Measurements from ENCODE around the gene SNX33.
"Not testable (repeated sequence)": the region's sequence is repeated elsewhere in the genome, so short reads cannot be mapped to it uniquely, and the experiment has no call there.

Gene SNX33

GRCh38 chr15:75699517-75699916 is 51.8 kb downstream of the SNX33 start:
- not testable (repeated sequence) for DNase-seq

GRCh38 chr15:75699961-75700874 is 52.5 kb downstream of the SNX33 start:
- not testable (repeated sequence) for H3K9me3 Mint-ChIP-seq; DNase-seq; H3K36me3 Mint-ChIP-seq (ENCODE audit: insufficient read depth)
- H3K27ac Mint-ChIP-seq = peak overlapping the region in 1 of 2 donors; percentile 53
- peak overlapping the region; percentile 10 to 59 for H3K4me3 Mint-ChIP-seq
- peaks cover 4 to 14% of the 10 kb centered on the region in 2 donors for H3K4me1 Mint-ChIP-seq (ENCODE audit: low read depth in 2 of 2)
- ATAC-seq (replicated peaks) = peak; percentile 75
- peaks cover 5 to 17% of the 10 kb centered on the region in 2 donors for H3K27me3 Mint-ChIP-seq

More at GRCh38 chr15:75699517-75699916, 51.8 kb downstream of the SNX33 start:
- peaks cover 10 to 19% of the 10 kb centered on the region in 2 donors for H3K4me1 Mint-ChIP-seq (ENCODE audit: low read depth in 2 of 2)
- peaks cover 5 to 24% of the 10 kb centered on the region in 2 donors for H3K27me3 Mint-ChIP-seq
- H3K4me3 Mint-ChIP-seq = peak overlapping the region; percentile 27 to 59
- H3K36me3 Mint-ChIP-seq (ENCODE audit: insufficient read depth); ATAC-seq (replicated peaks); H3K9me3 Mint-ChIP-seq: not testable (repeated sequence)
- peak overlapping the region in 1 of 2 donors; percentile 38 for H3K27ac Mint-ChIP-seq

GRCh38 chr15:75701071-75702003 is 53.6 kb downstream of the SNX33 start:
- not testable (repeated sequence) for ATAC-seq (replicated peaks); DNase-seq; H3K4me1 Mint-ChIP-seq (ENCODE audit: low read depth in 2 of 2)

DNA sequence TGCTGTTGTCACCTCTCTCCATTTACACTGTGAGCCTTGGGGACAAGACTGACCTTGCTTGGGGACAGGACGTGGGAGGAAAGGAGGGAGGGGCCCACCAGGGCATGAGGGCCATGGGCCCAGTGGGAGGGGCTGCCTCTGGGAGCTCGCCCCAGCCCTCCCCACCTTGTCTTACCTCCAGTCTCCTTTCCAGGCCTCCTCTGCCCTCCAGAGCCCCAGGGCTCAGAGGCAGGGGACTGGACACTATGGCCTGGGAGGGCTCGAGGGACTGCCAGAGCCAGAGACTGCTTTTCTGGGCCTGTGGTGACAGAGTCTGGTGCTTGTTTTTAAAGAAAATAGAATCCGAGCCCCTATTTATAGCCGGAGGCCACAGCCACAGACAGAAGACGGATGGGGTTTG is 54.7 kb downstream of the SNX33 start:
- Mint-ChIP-seq H3K4me3 (no peak overlapping the region), H3K9me3 (no peaks in the 10 kb centered on the region), H3K27me3 (peaks cover 3 to 7% of the 10 kb centered on the region in 2 donors), H3K27ac (no peak overlapping the region), H3K36me3 (ENCODE audit: insufficient read depth) (no peaks in the 10 kb centered on the region), H3K4me1 (ENCODE audit: low read depth in 2 of 2) (peaks cover 4 to 8% of the 10 kb centered on the region in 2 donors)
- DNase-seq (no peak), ATAC-seq (replicated peaks) (no peak)

More at GRCh38 chr15:75701071-75702003, 53.6 kb downstream of the SNX33 start:
- not testable (repeated sequence) for H3K27ac Mint-ChIP-seq; H3K27me3 Mint-ChIP-seq; H3K4me3 Mint-ChIP-seq; H3K36me3 Mint-ChIP-seq (ENCODE audit: insufficient read depth); H3K9me3 Mint-ChIP-seq

DNA sequence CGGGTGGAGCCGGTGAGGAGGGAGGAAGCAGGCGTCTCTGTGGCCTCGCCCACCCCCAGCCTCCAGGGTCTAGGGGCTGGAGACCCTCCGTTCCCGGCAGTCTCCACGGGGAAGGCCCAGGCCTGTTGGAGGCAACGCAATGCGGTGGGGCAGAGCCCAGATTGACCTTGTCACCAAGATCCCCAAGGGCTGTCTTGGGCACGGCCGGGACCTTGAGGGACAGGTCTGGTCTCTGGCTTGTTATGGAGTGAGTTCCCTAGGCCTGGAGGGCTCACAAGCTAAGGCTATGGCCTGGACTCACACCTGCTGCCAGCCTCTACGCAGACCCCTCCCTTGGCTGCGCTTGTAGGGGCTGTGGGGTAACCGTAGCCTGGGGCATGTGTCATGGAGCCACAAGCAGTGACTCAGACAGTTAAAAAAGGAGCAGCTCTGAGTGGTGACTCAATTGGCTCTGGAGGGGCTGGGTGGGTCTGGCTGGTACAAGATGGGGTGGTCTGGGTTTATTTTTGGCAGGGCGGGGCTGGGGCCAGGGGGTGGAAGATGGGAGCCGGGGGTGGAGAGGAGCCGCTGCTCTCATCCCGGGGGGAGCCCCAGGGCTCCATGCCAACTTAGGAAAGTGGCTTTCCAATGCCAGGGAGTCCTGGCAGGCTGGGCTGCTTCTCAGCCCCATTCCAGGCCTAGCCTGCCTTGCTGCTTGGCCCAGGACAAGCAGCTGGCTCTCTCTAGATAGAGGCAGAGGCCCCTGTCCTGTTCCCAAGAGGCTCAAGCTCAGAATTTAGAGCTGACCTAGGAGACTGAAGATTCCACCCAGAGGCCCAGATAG is 55.9 kb downstream of the SNX33 start:
- H3K27ac Mint-ChIP-seq; H3K9me3 Mint-ChIP-seq; H3K36me3 Mint-ChIP-seq (ENCODE audit: insufficient read depth); DNase-seq; ATAC-seq (replicated peaks); H3K4me1 Mint-ChIP-seq (ENCODE audit: low read depth in 2 of 2); H3K4me3 Mint-ChIP-seq; H3K27me3 Mint-ChIP-seq: not testable (repeated sequence)

GRCh38 chr15:75704263-75704615 is 56.5 kb downstream of the SNX33 start:
- Mint-ChIP-seq H3K27me3 (peaks cover 0 to 4% of the 10 kb centered on the region in 2 donors), H3K27ac (no peak overlapping the region), H3K9me3 (no peaks in the 10 kb centered on the region), H3K4me1 (ENCODE audit: low read depth in 2 of 2) (peaks cover 4% of the 10 kb centered on the region in 2 donors), H3K4me3 (no peak overlapping the region), H3K36me3 (ENCODE audit: insufficient read depth) (no peaks in the 10 kb centered on the region)
- no peak for ATAC-seq (replicated peaks)
- DNase-seq = no peak

DNA sequence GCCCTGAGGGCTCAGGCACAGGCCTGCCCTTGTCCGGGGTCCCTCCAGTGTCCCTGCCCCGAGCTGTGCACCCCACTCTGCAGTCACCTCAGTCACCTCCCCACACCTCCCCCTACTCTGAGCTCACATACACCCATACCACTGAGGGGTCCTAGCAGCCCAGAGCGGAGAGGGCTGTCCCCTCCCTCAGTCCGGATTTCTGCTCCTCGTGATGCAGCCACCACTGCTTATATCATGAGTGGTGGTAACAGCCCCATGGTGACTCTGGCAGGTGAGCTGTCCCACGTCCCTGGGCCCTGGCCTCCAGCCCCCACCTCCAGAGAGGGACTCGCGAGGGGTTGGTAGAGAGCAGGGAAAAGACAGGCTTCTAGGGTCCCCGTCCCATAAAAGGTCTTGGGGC is 56.9 kb downstream of the SNX33 start:
- Mint-ChIP-seq H3K4me1 (ENCODE audit: low read depth in 2 of 2) (peaks cover 2 to 4% of the 10 kb centered on the region in 2 donors), H3K36me3 (ENCODE audit: insufficient read depth) (no peaks in the 10 kb centered on the region), H3K27ac (no peak overlapping the region), H3K9me3 (no peaks in the 10 kb centered on the region), H3K4me3 (no peak overlapping the region), H3K27me3 (peaks cover 0 to under 1% of the 10 kb centered on the region in 2 donors)
- DNase-seq (no peak), ATAC-seq (replicated peaks) (no peak)

DNA sequence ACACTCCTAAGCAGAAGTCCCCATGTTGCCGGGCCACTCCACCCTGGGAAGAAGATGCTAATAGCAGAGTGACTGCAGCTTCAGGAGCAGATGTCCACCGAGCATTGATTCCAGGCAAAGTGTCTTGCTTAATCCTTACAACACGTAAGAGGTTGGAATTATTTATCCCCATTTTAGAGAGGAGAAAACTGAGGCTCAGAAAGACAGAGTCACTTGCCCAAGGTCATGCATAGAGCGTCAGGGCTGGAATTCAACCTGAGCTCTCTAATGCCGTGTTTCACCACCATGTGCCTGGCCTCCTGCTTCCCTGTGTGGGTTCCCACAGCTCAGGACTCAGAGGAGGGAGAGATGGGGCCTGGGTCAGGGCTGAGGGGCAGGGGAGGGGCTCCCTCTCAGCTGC is 57.7 kb downstream of the SNX33 start:
- DNase-seq; H3K27me3 Mint-ChIP-seq; H3K36me3 Mint-ChIP-seq (ENCODE audit: insufficient read depth); H3K9me3 Mint-ChIP-seq; H3K4me3 Mint-ChIP-seq; H3K27ac Mint-ChIP-seq; ATAC-seq (replicated peaks); H3K4me1 Mint-ChIP-seq (ENCODE audit: low read depth in 2 of 2): not testable (repeated sequence)

GRCh38 chr15:75705854-75706681 is 58.4 kb downstream of the SNX33 start:
- no peak for DNase-seq
- no peaks in the 10 kb centered on the region for H3K4me1 Mint-ChIP-seq (ENCODE audit: low read depth in 2 of 2)
- no peak overlapping the region for H3K4me3 Mint-ChIP-seq
- no peaks in the 10 kb centered on the region for H3K36me3 Mint-ChIP-seq (ENCODE audit: insufficient read depth)
- H3K27me3 Mint-ChIP-seq = peaks cover 5 to 10% of the 10 kb centered on the region in 2 donors
- no peak for ATAC-seq (replicated peaks)
- no peaks in the 10 kb centered on the region for H3K9me3 Mint-ChIP-seq
- H3K27ac Mint-ChIP-seq = no peak overlapping the region

DNA sequence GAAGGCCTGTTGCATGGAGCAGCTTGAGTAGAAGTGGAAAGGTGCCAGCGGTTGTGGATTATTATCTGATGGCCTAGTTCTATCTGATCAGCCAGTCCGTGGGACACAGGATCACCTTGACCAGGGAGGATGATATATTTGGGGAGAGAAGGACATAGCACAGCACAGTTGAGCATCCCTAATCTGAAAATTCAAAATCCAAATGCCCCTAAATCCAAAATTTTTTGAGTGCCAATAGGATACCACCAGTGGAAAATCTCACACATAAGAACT is 58.9 kb downstream of the SNX33 start:
- Mint-ChIP-seq H3K9me3 (no peaks in the 10 kb centered on the region), H3K4me1 (ENCODE audit: low read depth in 2 of 2) (no peaks in the 10 kb centered on the region), H3K27me3 (peaks cover 5 to 14% of the 10 kb centered on the region in 2 donors), H3K36me3 (ENCODE audit: insufficient read depth) (no peaks in the 10 kb centered on the region), H3K4me3 (no peak overlapping the region), H3K27ac (no peak overlapping the region)
- ATAC-seq (replicated peaks) = no peak
- no peak for DNase-seq

- peaks cover 5 to 36% of the 10 kb centered on the region in 2 donors for H3K27me3 Mint-ChIP-seq
- H3K27ac Mint-ChIP-seq; H3K9me3 Mint-ChIP-seq; H3K4me3 Mint-ChIP-seq; DNase-seq; H3K36me3 Mint-ChIP-seq (ENCODE audit: insufficient read depth); H3K4me1 Mint-ChIP-seq (ENCODE audit: low read depth in 2 of 2); ATAC-seq (replicated peaks): not testable (repeated sequence)
These were observed 61.7 kb downstream of the SNX33 start for GRCh38 chr15:75709458-75709857.

DNA sequence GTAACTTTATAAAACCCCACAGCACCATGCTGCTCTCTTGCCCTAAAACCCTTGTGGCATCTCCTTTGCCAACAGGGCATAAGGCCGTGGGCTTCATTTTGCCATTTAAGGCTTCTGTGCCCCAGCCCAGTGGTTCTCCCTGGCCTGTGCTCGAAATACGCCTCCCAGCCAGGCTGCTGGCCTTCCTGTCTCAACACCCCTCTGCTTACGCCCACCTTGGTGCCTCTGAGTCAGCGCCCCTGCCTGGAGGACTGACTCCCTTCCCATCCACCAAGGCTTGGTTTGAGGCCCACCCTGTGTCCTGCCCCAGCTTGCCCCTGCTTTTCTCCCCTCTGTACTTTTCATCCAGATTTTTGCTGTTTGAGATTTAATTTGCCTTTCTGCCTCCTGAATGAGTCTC is 63.2 kb downstream of the SNX33 start:
- H3K27me3 Mint-ChIP-seq = peaks cover 5 to 38% of the 10 kb centered on the region in 2 donors
- DNase-seq; H3K36me3 Mint-ChIP-seq (ENCODE audit: insufficient read depth); H3K4me3 Mint-ChIP-seq; H3K9me3 Mint-ChIP-seq; H3K4me1 Mint-ChIP-seq (ENCODE audit: low read depth in 2 of 2); ATAC-seq (replicated peaks); H3K27ac Mint-ChIP-seq: not testable (repeated sequence)

Data from effector memory CD8-positive, alpha-beta T cell (primary cell).